H9 (cell line): ENCODE data around the gene CLEC16A. TPM values are rescaled to one million over a fixed set of nuclear protein-coding genes. Genes with fewer than 3 reads are reported as not detected.

Experiments
- DNase-seq: peaks from one replicate; pipeline ENCODE4 v3.0.0-alpha.2; 2017
- H2AFZ ChIP-seq: one replicate; pipeline ENCODE4 v1.6.1; 2013; ENCODE audit warnings: mild to moderate bottlenecking, low read length, control low read depth, moderate library complexity
- H2AK5ac ChIP-seq: 2 replicates; pipeline ENCODE4 v1.6.1; 2013; ENCODE audit warnings: low read length, control low read depth, mixed read lengths; ENCODE audit not compliant: insufficient read length
- H2BK120ac ChIP-seq: one replicate; pipeline ENCODE4 v1.6.1; 2013; ENCODE audit warnings: low read depth, mild to moderate bottlenecking, low read length, control low read depth, inconsistent platforms; ENCODE audit not compliant: poor library complexity, severe bottlenecking
- H2BK12ac ChIP-seq: 2 replicates; pipeline ENCODE4 v1.6.1; 2013; ENCODE audit warnings: low read length, control low read depth, mixed read lengths, low read depth; ENCODE audit not compliant: insufficient read length
- H2BK15ac ChIP-seq: 2 replicates; pipeline ENCODE4 v1.6.1; 2013; ENCODE audit warnings: low read depth, low read length, control low read depth
- H2BK20ac ChIP-seq: one replicate; pipeline ENCODE4 v1.6.1; 2013; ENCODE audit warnings: low read depth, mild to moderate bottlenecking, low read length, control low read depth, inconsistent platforms; ENCODE audit not compliant: poor library complexity, severe bottlenecking
- H2BK5ac ChIP-seq: 2 replicates; pipeline ENCODE4 v1.6.1; 2013; ENCODE audit warnings: low read length, control low read depth, mixed read lengths; ENCODE audit not compliant: insufficient read length
- H3K14ac ChIP-seq: 2 replicates; pipeline ENCODE4 v1.6.1; 2013; ENCODE audit warnings: low read length, control low read depth; ENCODE audit not compliant: insufficient read depth
- H3K18ac ChIP-seq: 2 replicates; pipeline ENCODE4 v1.6.1; 2013; ENCODE audit warnings: low read depth, mild to moderate bottlenecking, mixed read lengths, low read length, control low read depth; ENCODE audit not compliant: insufficient read length
- H3K23ac ChIP-seq: 2 replicates; pipeline ENCODE4 v1.6.1; 2013; ENCODE audit warnings: low read length, control low read depth, mixed read lengths, low read depth; ENCODE audit not compliant: insufficient read length
- H3K23me2 ChIP-seq: 2 replicates; pipeline ENCODE4 v1.6.1; 2013; ENCODE audit warnings: low read depth, mild to moderate bottlenecking, mixed read lengths, low read length, control low read depth; ENCODE audit not compliant: insufficient read length, poor library complexity, severe bottlenecking
- H3K27ac ChIP-seq: 2 replicates; pipeline ENCODE4 v1.5.1; 2013; ENCODE audit warnings: low read length, control low read depth, mixed read lengths, low read depth; ENCODE audit not compliant: insufficient read length
- H3K27me3 ChIP-seq: 2 replicates; pipeline ENCODE4 v1.6.1; 2013; ENCODE audit warnings: low read length, control low read depth, inconsistent platforms; ENCODE audit not compliant: insufficient read depth
- H3K4ac ChIP-seq: 2 replicates; pipeline ENCODE4 v1.6.1; 2013; ENCODE audit warnings: low read depth, mild to moderate bottlenecking, control low read depth, inconsistent platforms, low read length, moderate library complexity
- H3K4me1 ChIP-seq: 2 replicates; pipeline ENCODE4 v1.6.1; 2013; ENCODE audit warnings: low read length, control low read depth, inconsistent platforms; ENCODE audit not compliant: insufficient read depth
- H3K4me2 ChIP-seq: 2 replicates; pipeline ENCODE4 v1.6.1; 2013; ENCODE audit warnings: low read length, control low read depth, mixed read lengths; ENCODE audit not compliant: insufficient read length, insufficient read depth
- H3K56ac ChIP-seq: 2 replicates; pipeline ENCODE4 v1.6.1; 2013; ENCODE audit warnings: low read depth, mild to moderate bottlenecking, mixed read lengths, low read length, control low read depth; ENCODE audit not compliant: insufficient read length
- H3K79me1 ChIP-seq: 2 replicates; pipeline ENCODE4 v1.6.1; 2013; ENCODE audit warnings: low read depth, mild to moderate bottlenecking, moderate library complexity, low read length, control low read depth, inconsistent platforms; ENCODE audit not compliant: insufficient read depth, poor library complexity, severe bottlenecking
- H3K79me2 ChIP-seq: 2 replicates; pipeline ENCODE4 v1.6.1; 2013; ENCODE audit warnings: low read length, control low read depth, inconsistent platforms; ENCODE audit not compliant: insufficient read depth
- H3K9ac ChIP-seq: 2 replicates; pipeline ENCODE4 v1.6.1; 2013; ENCODE audit warnings: low read length, control low read depth, mixed read lengths; ENCODE audit not compliant: insufficient read length; ENCODE audit errors: extremely low read depth
- H3K9me3 ChIP-seq: one replicate; pipeline ENCODE4 v1.6.1; 2013; ENCODE audit warnings: low read depth, low read length, inconsistent platforms; ENCODE audit not compliant: control insufficient read depth
- H3T11ph ChIP-seq: one replicate; pipeline ENCODE4 v1.6.1; 2013; ENCODE audit warnings: mild to moderate bottlenecking, low read length, control low read depth, inconsistent platforms
- H4K20me1 ChIP-seq: one replicate; pipeline ENCODE4 v1.6.1; 2013; ENCODE audit not compliant: control insufficient read depth, insufficient read length, insufficient read depth
- H4K5ac ChIP-seq: 2 replicates; pipeline ENCODE4 v1.6.1; 2013; ENCODE audit warnings: low read depth, mild to moderate bottlenecking, mixed read lengths, low read length, control low read depth; ENCODE audit not compliant: insufficient read length
- H4K8ac ChIP-seq: replicated peaks from 2 replicates; pipeline ENCODE4 v1.6.1; 2013; ENCODE audit warnings: low read length, control low read depth, mixed read lengths, low read depth; ENCODE audit not compliant: insufficient read length
- H4K91ac ChIP-seq: 2 replicates; pipeline ENCODE4 v1.6.1; 2013; ENCODE audit warnings: low read depth, mild to moderate bottlenecking, moderate library complexity, mixed read lengths, low read length, control low read depth; ENCODE audit not compliant: insufficient read length
- H3K27ac Mint-ChIP-seq, 3 experiments: 2 replicates in 2 of 3; 3 replicates in 1 of 3; pipeline ENCODE4 v1.8.0; 2020 to 2021; ENCODE audit warnings: mixed read lengths in 3 of 3, mild to moderate bottlenecking in 1 of 3, moderate library complexity in 1 of 3
- H3K27me3 Mint-ChIP-seq: 2 replicates; pipeline ENCODE4 v1.8.0; 2021; ENCODE audit warnings: low read depth, mild to moderate bottlenecking, moderate library complexity, mixed read lengths
- H3K36me3 Mint-ChIP-seq, 3 experiments: 2 replicates in 2 of 3; 3 replicates in 1 of 3; pipeline ENCODE4 v1.8.0; 2020 to 2021; ENCODE audit warnings: low read depth in 3 of 3, mixed read lengths in 3 of 3; ENCODE audit not compliant: insufficient read depth in 1 of 3
- H3K4me1 Mint-ChIP-seq, 2 experiments: 2 replicates each; pipeline ENCODE4 v1.8.0; 2020; ENCODE audit warnings: mixed read lengths in 2 of 2
- H3K4me3 Mint-ChIP-seq, 2 experiments: 2 replicates in 1 of 2; 3 replicates in 1 of 2; pipeline ENCODE4 v1.8.0; 2020 to 2021; ENCODE audit warnings: mild to moderate bottlenecking in 2 of 2, mixed read lengths in 2 of 2, moderate library complexity in 1 of 2
- H3K9me3 Mint-ChIP-seq, 2 experiments: 2 replicates in 1 of 2; 3 replicates in 1 of 2; pipeline ENCODE4 v1.8.0; 2020; ENCODE audit warnings: mild to moderate bottlenecking in 2 of 2, mixed read lengths in 2 of 2, moderate library complexity in 1 of 2
- WGBS: extraction: QIAGEN DNeasy Blood & Tissue Kit; methylation state at CpG from one replicate; pipeline ENCODE4 v1.1.7; 2013; ENCODE audit warnings: missing lambda C conversion rate, low lambda C conversion rate, mixed read lengths; ENCODE audit not compliant: insufficient read length; ENCODE audit errors: extremely low coverage; 5-methylcytosine and 5-hydroxymethylcytosine counted together
- total RNA-seq: library from RNA; stranded (reverse); gene quantifications from 2 replicates; pipeline ENCODE4 v1.2.1, GENCODE V29; 2021
- TF ChIP-seq, protein P1 (sequence below): fragments of 200-600 bp; sonication (generic); conservative IDR thresholded peaks from 3 replicates; pipeline ENCODE4 v1.8.0; 2021; ENCODE audit warnings: antibody characterized with exemption, mild to moderate bottlenecking

CLEC16A gene
- total RNA-seq, 1 experiment from 2014 or later: 15.2 TPM

DNA sequence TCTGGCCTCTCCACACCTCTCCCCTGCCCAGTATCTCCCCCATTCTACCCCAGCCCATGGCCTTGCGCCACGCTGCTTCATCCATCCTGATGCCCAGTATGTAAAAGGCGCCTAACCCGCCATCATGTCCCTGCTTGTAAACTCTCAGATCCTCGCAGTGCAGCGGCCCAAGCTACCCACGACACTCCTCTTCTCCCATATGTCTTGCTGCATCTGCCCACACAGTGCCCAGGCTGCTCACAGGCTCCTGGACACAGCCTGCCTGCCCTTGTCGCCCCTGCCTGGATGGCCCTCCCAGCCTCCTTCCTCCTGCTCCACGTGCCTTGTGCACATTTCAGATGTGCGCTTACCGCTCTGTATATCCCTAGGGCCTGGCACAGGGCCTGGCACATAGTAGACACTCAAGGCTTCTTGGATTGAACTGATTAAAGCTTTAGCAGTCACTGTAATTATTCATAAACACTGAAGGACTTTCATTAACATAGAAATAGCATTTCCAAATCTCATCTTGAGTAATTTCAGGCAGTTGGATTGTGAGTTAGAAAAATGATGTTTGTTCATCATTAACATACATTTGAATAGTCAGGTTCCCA lies 129.1 kb downstream of the CLEC16A start:
- H2BK20ac ChIP-seq: no peak overlapping the region
- DNase-seq: no peak
- H3T11ph ChIP-seq: no peak overlapping the region
- no peaks in the 10 kb centered on the region for H3K9me3 Mint-ChIP-seq
- H3K4ac ChIP-seq: no peak overlapping the region
- H4K20me1 ChIP-seq: no peaks in the 10 kb centered on the region
- no peak overlapping the region for H3K18ac ChIP-seq
- H3K9ac ChIP-seq: no peak overlapping the region
- TF ChIP-seq, protein P1, sequence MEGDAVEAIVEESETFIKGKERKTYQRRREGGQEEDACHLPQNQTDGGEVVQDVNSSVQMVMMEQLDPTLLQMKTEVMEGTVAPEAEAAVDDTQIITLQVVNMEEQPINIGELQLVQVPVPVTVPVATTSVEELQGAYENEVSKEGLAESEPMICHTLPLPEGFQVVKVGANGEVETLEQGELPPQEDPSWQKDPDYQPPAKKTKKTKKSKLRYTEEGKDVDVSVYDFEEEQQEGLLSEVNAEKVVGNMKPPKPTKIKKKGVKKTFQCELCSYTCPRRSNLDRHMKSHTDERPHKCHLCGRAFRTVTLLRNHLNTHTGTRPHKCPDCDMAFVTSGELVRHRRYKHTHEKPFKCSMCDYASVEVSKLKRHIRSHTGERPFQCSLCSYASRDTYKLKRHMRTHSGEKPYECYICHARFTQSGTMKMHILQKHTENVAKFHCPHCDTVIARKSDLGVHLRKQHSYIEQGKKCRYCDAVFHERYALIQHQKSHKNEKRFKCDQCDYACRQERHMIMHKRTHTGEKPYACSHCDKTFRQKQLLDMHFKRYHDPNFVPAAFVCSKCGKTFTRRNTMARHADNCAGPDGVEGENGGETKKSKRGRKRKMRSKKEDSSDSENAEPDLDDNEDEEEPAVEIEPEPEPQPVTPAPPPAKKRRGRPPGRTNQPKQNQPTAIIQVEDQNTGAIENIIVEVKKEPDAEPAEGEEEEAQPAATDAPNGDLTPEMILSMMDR: no peak
- H3K79me1 ChIP-seq: no peaks in the 10 kb centered on the region
- no peaks in the 10 kb centered on the region for H3K79me2 ChIP-seq
- H3K4me2 ChIP-seq: no peak overlapping the region
- H3K36me3 Mint-ChIP-seq: no peaks in the 10 kb centered on the region; a peak in 1 of 7 replicates
- H2BK120ac ChIP-seq: no peak overlapping the region
- no peaks in the 10 kb centered on the region for H3K9me3 ChIP-seq
- no peak overlapping the region for H2AFZ ChIP-seq
- H3K4me1 Mint-ChIP-seq: peaks cover 2 to 19% of the 10 kb centered on the region in 2 experiments
- H4K5ac ChIP-seq: no peak overlapping the region
- no peaks in the 10 kb centered on the region for H3K4me1 ChIP-seq
- no peaks in the 10 kb centered on the region; the same call in 1 of the 2 replicates for H3K27me3 Mint-ChIP-seq
- peak overlapping the region in 1 of 3 experiments; percentile 78; a peak in 6 of 7 replicates for H3K27ac Mint-ChIP-seq
- no peak overlapping the region for H4K91ac ChIP-seq
- WGBS: no CpG with 5 or more reads among the region's 11 CpGs
- H2AK5ac ChIP-seq: no peak overlapping the region
- no peak overlapping the region for H4K8ac ChIP-seq
- no peak overlapping the region for H3K4me3 Mint-ChIP-seq
- H3K27me3 ChIP-seq: no peaks in the 10 kb centered on the region
- no peak overlapping the region for H3K56ac ChIP-seq
- H2BK5ac ChIP-seq: no peak overlapping the region
- no peak overlapping the region for H2BK15ac ChIP-seq
- no peak overlapping the region for H3K14ac ChIP-seq
- no peak overlapping the region for H3K23ac ChIP-seq
- H3K23me2 ChIP-seq: no peaks in the 10 kb centered on the region
- H2BK12ac ChIP-seq: no peak overlapping the region
- no peak overlapping the region for H3K27ac ChIP-seq
